ENCODE measurements around the gene SATL1.

The SATL1 gene

GRCh38 chrX:85196319-85196718 is 47.3 kb downstream of the SATL1 start:
- H3K9me3 ChIP-seq (ENCODE audit: control insufficient read depth, low read depth, low read length): peaks cover 10% of the 10 kb centered on the region
- H3K4me1 ChIP-seq (ENCODE audit: control insufficient read depth, low read depth, low read length): no peaks in the 10 kb centered on the region

GRCh38 chrX:85159644-85160043 is 83.9 kb downstream of the SATL1 start:
- no peaks in the 10 kb centered on the region for H3K36me3 ChIP-seq (ENCODE audit: control insufficient read depth, low read depth, low read length)
- peaks cover 33% of the 10 kb centered on the region for H3K9me3 ChIP-seq (ENCODE audit: control insufficient read depth, low read depth, low read length)
- no peaks in the 10 kb centered on the region for H3K4me1 ChIP-seq (ENCODE audit: control insufficient read depth, low read depth, low read length)
- H3K9ac ChIP-seq (ENCODE audit: low read length): no peak overlapping the region
- no peak overlapping the region for H3K27ac ChIP-seq (ENCODE audit: low read length)
- no peak overlapping the region for H3K4me3 ChIP-seq (ENCODE audit: low read length)
- H3K27me3 ChIP-seq (ENCODE audit: control insufficient read depth, insufficient read depth, low read length): no peaks in the 10 kb centered on the region

More at GRCh38 chrX:85196319-85196718, 47.3 kb downstream of the SATL1 start:
- Histone ChIP-seq H3K4me3 (ENCODE audit: low read length) (no peak overlapping the region), H3K27ac (ENCODE audit: low read length) (no peak overlapping the region), H3K36me3 (ENCODE audit: control insufficient read depth, low read depth, low read length) (no peaks in the 10 kb centered on the region), H3K27me3 (ENCODE audit: control insufficient read depth, insufficient read depth, low read length) (no peaks in the 10 kb centered on the region), H3K9ac (ENCODE audit: low read length) (no peak overlapping the region)

GRCh38 chrX:85140964-85141363 is 102.6 kb downstream of the SATL1 start:
- Histone ChIP-seq H3K9ac (ENCODE audit: low read length) (no peak overlapping the region), H3K9me3 (ENCODE audit: control insufficient read depth, low read depth, low read length) (peaks cover 4% of the 10 kb centered on the region), H3K27ac (ENCODE audit: low read length) (no peak overlapping the region), H3K36me3 (ENCODE audit: control insufficient read depth, low read depth, low read length) (no peaks in the 10 kb centered on the region), H3K4me3 (ENCODE audit: low read length) (no peak overlapping the region), H3K4me1 (ENCODE audit: control insufficient read depth, low read depth, low read length) (no peaks in the 10 kb centered on the region), H3K27me3 (ENCODE audit: control insufficient read depth, insufficient read depth, low read length) (no peaks in the 10 kb centered on the region)

GRCh38 chrX:85139422-85139821 is 104.2 kb downstream of the SATL1 start:
- no peak overlapping the region for H3K27ac ChIP-seq (ENCODE audit: low read length)
- H3K27me3 ChIP-seq (ENCODE audit: control insufficient read depth, insufficient read depth, low read length): no peaks in the 10 kb centered on the region

GRCh38 chrX:85136409-85136808 is 107.2 kb downstream of the SATL1 start:
- no peak overlapping the region for H3K9ac ChIP-seq (ENCODE audit: low read length)
- H3K27ac ChIP-seq (ENCODE audit: low read length): no peak overlapping the region
- H3K36me3 ChIP-seq (ENCODE audit: control insufficient read depth, low read depth, low read length): no peaks in the 10 kb centered on the region
- H3K9me3 ChIP-seq (ENCODE audit: control insufficient read depth, low read depth, low read length): peaks cover 24% of the 10 kb centered on the region
- H3K4me3 ChIP-seq (ENCODE audit: low read length): no peak overlapping the region
- H3K27me3 ChIP-seq (ENCODE audit: control insufficient read depth, insufficient read depth, low read length): no peaks in the 10 kb centered on the region
- no peaks in the 10 kb centered on the region for H3K4me1 ChIP-seq (ENCODE audit: control insufficient read depth, low read depth, low read length)

More at GRCh38 chrX:85139422-85139821, 104.2 kb downstream of the SATL1 start:
- Histone ChIP-seq H3K9me3 (ENCODE audit: control insufficient read depth, low read depth, low read length) (peaks cover 18% of the 10 kb centered on the region), H3K36me3 (ENCODE audit: control insufficient read depth, low read depth, low read length) (no peaks in the 10 kb centered on the region), H3K4me3 (ENCODE audit: low read length) (no peak overlapping the region), H3K9ac (ENCODE audit: low read length) (no peak overlapping the region), H3K4me1 (ENCODE audit: control insufficient read depth, low read depth, low read length) (no peaks in the 10 kb centered on the region)

GRCh38 chrX:85115252-85115651 is 128.3 kb downstream of the SATL1 start:
- no peak overlapping the region for H3K4me3 ChIP-seq (ENCODE audit: low read length)
- peaks cover 14% of the 10 kb centered on the region for H3K9me3 ChIP-seq (ENCODE audit: control insufficient read depth, low read depth, low read length)
- H3K27me3 ChIP-seq (ENCODE audit: control insufficient read depth, insufficient read depth, low read length): no peaks in the 10 kb centered on the region
- H3K36me3 ChIP-seq (ENCODE audit: control insufficient read depth, low read depth, low read length): no peaks in the 10 kb centered on the region
- no peak overlapping the region for H3K27ac ChIP-seq (ENCODE audit: low read length)
- no peaks in the 10 kb centered on the region for H3K4me1 ChIP-seq (ENCODE audit: control insufficient read depth, low read depth, low read length)
- H3K9ac ChIP-seq (ENCODE audit: low read length): no peak overlapping the region

- Histone ChIP-seq H3K4me3 (ENCODE audit: low read length) (no peak overlapping the region), H3K9ac (ENCODE audit: low read length) (no peak overlapping the region), H3K4me1 (ENCODE audit: control insufficient read depth, low read depth, low read length) (no peaks in the 10 kb centered on the region), H3K27me3 (ENCODE audit: control insufficient read depth, insufficient read depth, low read length) (no peaks in the 10 kb centered on the region), H3K27ac (ENCODE audit: low read length) (no peak overlapping the region), H3K36me3 (ENCODE audit: control insufficient read depth, low read depth, low read length) (no peaks in the 10 kb centered on the region), H3K9me3 (ENCODE audit: control insufficient read depth, low read depth, low read length) (peaks cover 11% of the 10 kb centered on the region)
Measured at GRCh38 chrX:85114776-85115175, 128.8 kb downstream of the SATL1 start.

- Histone ChIP-seq H3K9ac (ENCODE audit: low read length) (no peak overlapping the region), H3K4me1 (ENCODE audit: control insufficient read depth, low read depth, low read length) (no peaks in the 10 kb centered on the region), H3K4me3 (ENCODE audit: low read length) (no peak overlapping the region), H3K36me3 (ENCODE audit: control insufficient read depth, low read depth, low read length) (no peaks in the 10 kb centered on the region), H3K27ac (ENCODE audit: low read length) (no peak overlapping the region), H3K9me3 (ENCODE audit: control insufficient read depth, low read depth, low read length) (peaks cover 11% of the 10 kb centered on the region), H3K27me3 (ENCODE audit: control insufficient read depth, insufficient read depth, low read length) (no peaks in the 10 kb centered on the region)
Measured at GRCh38 chrX:85114171-85114570, 129.4 kb downstream of the SATL1 start.

GRCh38 chrX:85113746-85114145 is 129.8 kb downstream of the SATL1 start:
- no peak overlapping the region for H3K9ac ChIP-seq (ENCODE audit: low read length)
- peaks cover 11% of the 10 kb centered on the region for H3K9me3 ChIP-seq (ENCODE audit: control insufficient read depth, low read depth, low read length)
- H3K4me3 ChIP-seq (ENCODE audit: low read length): no peak overlapping the region
- no peak overlapping the region for H3K27ac ChIP-seq (ENCODE audit: low read length)
- no peaks in the 10 kb centered on the region for H3K36me3 ChIP-seq (ENCODE audit: control insufficient read depth, low read depth, low read length)
- H3K4me1 ChIP-seq (ENCODE audit: control insufficient read depth, low read depth, low read length): no peaks in the 10 kb centered on the region
- no peaks in the 10 kb centered on the region for H3K27me3 ChIP-seq (ENCODE audit: control insufficient read depth, insufficient read depth, low read length)

- Histone ChIP-seq H3K27ac (ENCODE audit: low read length) (no peak overlapping the region), H3K9me3 (ENCODE audit: control insufficient read depth, low read depth, low read length) (peaks cover 17% of the 10 kb centered on the region), H3K27me3 (ENCODE audit: control insufficient read depth, insufficient read depth, low read length) (no peaks in the 10 kb centered on the region), H3K36me3 (ENCODE audit: control insufficient read depth, low read depth, low read length) (no peaks in the 10 kb centered on the region), H3K9ac (ENCODE audit: low read length) (no peak overlapping the region), H3K4me1 (ENCODE audit: control insufficient read depth, low read depth, low read length) (no peaks in the 10 kb centered on the region), H3K4me3 (ENCODE audit: low read length) (no peak overlapping the region)
Measured at GRCh38 chrX:85112293-85112692, 131.3 kb downstream of the SATL1 start.

- Histone ChIP-seq H3K27me3 (ENCODE audit: control insufficient read depth, insufficient read depth, low read length) (no peaks in the 10 kb centered on the region), H3K4me1 (ENCODE audit: control insufficient read depth, low read depth, low read length) (no peaks in the 10 kb centered on the region), H3K27ac (ENCODE audit: low read length) (no peak overlapping the region), H3K9ac (ENCODE audit: low read length) (no peak overlapping the region), H3K36me3 (ENCODE audit: control insufficient read depth, low read depth, low read length) (no peaks in the 10 kb centered on the region), H3K9me3 (ENCODE audit: control insufficient read depth, low read depth, low read length) (peaks cover 17% of the 10 kb centered on the region), H3K4me3 (ENCODE audit: low read length) (no peak overlapping the region)
Measured at GRCh38 chrX:85111347-85111746, 132.2 kb downstream of the SATL1 start.

- no peak overlapping the region for H3K4me3 ChIP-seq (ENCODE audit: low read length)
- H3K9me3 ChIP-seq (ENCODE audit: control insufficient read depth, low read depth, low read length): peaks cover 7% of the 10 kb centered on the region
- no peaks in the 10 kb centered on the region for H3K36me3 ChIP-seq (ENCODE audit: control insufficient read depth, low read depth, low read length)
- H3K27ac ChIP-seq (ENCODE audit: low read length): no peak overlapping the region
- no peaks in the 10 kb centered on the region for H3K4me1 ChIP-seq (ENCODE audit: control insufficient read depth, low read depth, low read length)
- no peak overlapping the region for H3K9ac ChIP-seq (ENCODE audit: low read length)
- H3K27me3 ChIP-seq (ENCODE audit: control insufficient read depth, insufficient read depth, low read length): no peaks in the 10 kb centered on the region
Measured at GRCh38 chrX:85109235-85109634, 134.3 kb downstream of the SATL1 start.

Measured in iPS-18a (cell line).